Hematopoietic multipotent progenitor cell (in vitro differentiated cells): ENCODE results near the gene FMN2. TPM values are rescaled to one million over a fixed set of nuclear protein-coding genes. Genes with fewer than 3 reads are reported as not detected.

Experiments used
- DNase-seq, 3 donors: peaks; one replicate each; pipeline ENCODE4 v3.0.0-alpha.2; 2011 to 2015; ENCODE audit warnings: low read depth in 2 of 3, low spot score in 2 of 3
- total RNA-seq: library from RNA; depleted of rRNA; stranded (reverse); fragments of >200 nt; gene quantifications from one replicate; pipeline ENCODE4 v1.2.3, GENCODE V29; 2012

Gene FMN2
- total RNA-seq, 1 donor = not detected

- peak in 1 of 3 donors; percentile 18 for DNase-seq
Measured at GRCh38 chr1:240190881-240191401, 99.3 kb downstream of the FMN2 start.

- no peak for DNase-seq
Measured at GRCh38 chr1:240192851-240193250, 101.2 kb downstream of the FMN2 start.

GRCh38 chr1:240193679-240194078, 102.0 kb downstream of the FMN2 start:
- DNase-seq = no peak

- DNase-seq = no peak
Measured at GRCh38 chr1:240194120-240194519, 102.4 kb downstream of the FMN2 start.

- no peak for DNase-seq
Measured at GRCh38 chr1:240198376-240198775, 106.7 kb downstream of the FMN2 start.

GRCh38 chr1:240199758-240200645, 108.3 kb downstream of the FMN2 start:
- no peak for DNase-seq

GRCh38 chr1:240201931-240202330, 110.2 kb downstream of the FMN2 start:
- no peak for DNase-seq

GRCh38 chr1:240207073-240207709, 115.5 kb downstream of the FMN2 start:
- DNase-seq = no peak

- DNase-seq = no peak
Measured at GRCh38 chr1:240210026-240210425, 118.3 kb downstream of the FMN2 start.

GRCh38 chr1:240212556-240212955, 120.9 kb downstream of the FMN2 start:
- no peak for DNase-seq

- no peak for DNase-seq
Measured at GRCh38 chr1:240217403-240217802, 125.7 kb downstream of the FMN2 start.

GRCh38 chr1:240219104-240219503, 127.4 kb downstream of the FMN2 start:
- no peak for DNase-seq

GRCh38 chr1:240226102-240226501, 134.4 kb downstream of the FMN2 start:
- DNase-seq = no peak

- DNase-seq = no peak
Measured at GRCh38 chr1:240230816-240231215, 139.1 kb downstream of the FMN2 start.

- DNase-seq = no peak
Measured at GRCh38 chr1:240232530-240232929, 140.8 kb downstream of the FMN2 start.

- DNase-seq = no peak
Measured at GRCh38 chr1:240234485-240235210, 143.0 kb downstream of the FMN2 start.

- DNase-seq = no peak
Measured at GRCh38 chr1:240235521-240236288, 144.0 kb downstream of the FMN2 start.

- DNase-seq = no peak
Measured at GRCh38 chr1:240237305-240237721, 145.6 kb downstream of the FMN2 start.

GRCh38 chr1:240239309-240239708, 147.6 kb downstream of the FMN2 start:
- no peak for DNase-seq

GRCh38 chr1:240241278-240241677, 149.6 kb downstream of the FMN2 start:
- no peak for DNase-seq
